AG04449 (cell line): Measurements from ENCODE around the gene MTCP1.
A peak's percentile ranks its signal among the peaks of the same experiment; 100 is the strongest.

Experiments
- CTCF ChIA-PET: fragments of 350-600 bp; formaldehyde crosslinking; extraction: SDS; loops from one replicate; lab custom pipeline; 2021; ENCODE audit warnings: antibody characterized with exemption; lab: Yijun Ruan, JAX
- POLR2A ChIA-PET: fragments of 400-600, 350-600 bp; formaldehyde crosslinking; extraction: SDS; loops from one replicate; lab custom pipeline; 2020; ENCODE audit warnings: antibody characterized with exemption, inconsistent platforms; lab: Yijun Ruan, JAX
- DNase-seq: peaks from one replicate; pipeline ENCODE4 v3.0.0-alpha.2; 2010; ENCODE audit warnings: low read depth, low spot score
- H3K4me3 ChIP-seq: 2 replicates; pipeline ENCODE4 v1.5.1; 2011; ENCODE audit warnings: low read depth, mild to moderate bottlenecking, control low read depth, low read length
- CTCF ChIP-seq: IDR thresholded peaks from one replicate; pipeline ENCODE4 v1.5.1; 2011; ENCODE audit warnings: mild to moderate bottlenecking, moderate library complexity, low read length, control low read depth, inconsistent platforms; ENCODE audit not compliant: insufficient read depth; ENCODE audit errors: missing control alignments

The MTCP1 gene

DNA sequence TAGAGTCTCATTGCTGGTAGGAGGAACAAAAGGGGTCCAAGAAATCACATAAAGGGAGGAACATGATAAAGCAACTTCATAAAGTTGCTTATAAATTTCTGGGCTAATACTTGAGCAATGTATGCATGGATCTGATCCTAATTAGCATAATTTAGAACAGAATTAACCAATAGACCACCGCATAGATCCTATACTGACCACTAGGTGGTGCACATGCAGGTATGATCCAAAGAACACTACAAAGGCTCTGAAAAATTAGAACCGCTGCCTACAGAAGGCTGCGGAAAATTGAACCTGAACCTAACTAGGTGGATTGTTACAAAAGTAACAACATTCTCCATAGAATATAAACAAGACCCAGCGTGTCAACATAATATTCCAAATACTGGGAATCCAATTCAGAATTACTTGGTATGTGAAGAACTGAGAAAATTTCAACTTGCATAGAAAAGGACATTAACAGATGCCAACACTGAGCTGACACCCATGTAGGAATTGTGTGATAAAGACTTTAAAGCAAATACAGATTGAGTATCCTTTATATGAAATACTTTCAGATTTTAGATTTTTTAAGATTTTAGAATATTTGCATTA lies 23.6 kb upstream of the MTCP1 start:
- no peak overlapping the region for H3K4me3 ChIP-seq
- CTCF ChIA-PET, result interaction anchor here (0.7 to 2.7 kb wide), 12 partner anchors 10 to 123 kb away, joined by 3 to 21 read pairs (median 4); no protein-coding TSS in a partner anchor
- peak; percentile 32 for TF ChIP-seq CTCF
- POLR2A ChIA-PET, result no interaction called here
- DNase-seq, result no peak

DNA sequence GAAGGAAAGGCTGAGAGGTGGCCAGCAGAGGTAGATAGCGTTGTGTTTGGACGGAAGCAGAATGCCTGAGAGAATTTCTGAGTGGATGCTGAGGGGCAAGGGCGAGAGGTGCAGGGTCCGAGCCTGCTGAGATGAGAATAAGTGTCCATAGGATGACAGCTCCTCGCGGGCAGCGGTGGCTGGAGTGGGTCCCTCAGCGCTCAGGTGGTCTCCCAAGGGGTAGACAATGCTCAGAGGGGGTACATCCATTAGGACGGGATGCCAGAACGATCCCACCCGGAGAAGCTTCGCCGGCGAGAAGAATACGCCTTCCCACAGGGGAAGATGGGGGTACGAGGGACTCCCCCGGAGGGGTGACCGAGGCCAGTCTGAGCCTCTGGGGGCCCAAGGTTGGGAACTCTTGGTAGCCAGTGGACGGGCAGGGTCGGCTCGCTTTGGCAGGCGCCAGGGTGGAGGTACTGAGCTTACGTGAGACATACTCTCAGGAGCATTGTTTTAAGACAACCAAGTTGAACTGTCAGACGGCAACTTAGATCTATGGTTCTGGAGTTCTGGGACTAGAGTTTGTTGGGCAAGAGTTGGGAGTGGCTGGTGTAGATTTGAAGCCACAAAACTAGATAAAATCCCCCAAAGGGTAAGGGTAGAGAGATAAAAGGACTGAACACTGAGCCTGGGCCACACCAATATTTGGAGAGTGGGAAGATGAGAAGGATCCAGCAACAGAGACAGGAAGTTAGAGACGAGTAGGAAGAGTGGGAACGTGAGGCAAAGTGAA lies 16.2 kb upstream of the MTCP1 start:
- CTCF ChIA-PET, result interaction anchor here (0.7 to 1.9 kb wide), 9 partner anchors 10 to 169 kb away, joined by 3 to 8 read pairs (median 4); no protein-coding TSS in a partner anchor
- DNase-seq, result no peak
- no peak for TF ChIP-seq CTCF
- POLR2A ChIA-PET, result no interaction called here
- no peak overlapping the region for H3K4me3 ChIP-seq

- CTCF ChIA-PET, result interaction anchor here (0.7 to 1.9 kb wide), 9 partner anchors 9 to 169 kb away, joined by 3 to 8 read pairs (median 4); no protein-coding TSS in a partner anchor
Measured at GRCh38 chrX:155086202-155086840, 15.4 kb upstream of the MTCP1 start.

GRCh38 chrX:155071694-155072280 lies 851 bp upstream of the MTCP1 start:
- DNase-seq, result no peak
- no peak for TF ChIP-seq CTCF
- ChIA-PET POLR2A (no interaction called here), CTCF (interaction anchor here (0.6 kb wide), 1 partner anchor 22 kb away, joined by 3 read pairs; no protein-coding TSS in a partner anchor)
- H3K4me3 ChIP-seq, result peak overlapping the region; percentile 71

More at GRCh38 chrX:155086202-155086840, 15.4 kb upstream of the MTCP1 start:
- no peak overlapping the region for H3K4me3 ChIP-seq
- no peak for DNase-seq
- peak; percentile 51 for TF ChIP-seq CTCF
- POLR2A ChIA-PET, result no interaction called here

- DNase-seq, result no peak
- CTCF ChIA-PET, result interaction anchor here (7.1 kb wide), 1 partner anchor 14 kb away, joined by 47 read pairs; no protein-coding TSS in a partner anchor
- POLR2A ChIA-PET, result no interaction called here
- H3K4me3 ChIP-seq, result peak overlapping the region; percentile 62
- TF ChIP-seq CTCF, result no peak
Measured at GRCh38 chrX:155070663-155070974, 317 bp downstream of the MTCP1 start.
